GM12872 (cell line): ENCODE data around the gene KIF1A.

ENCODE experiments used
- CTCF ChIP-seq: IDR thresholded peaks from 3 replicates; pipeline ENCODE4 v1.5.1; 2011; ENCODE audit warnings: low read depth, mild to moderate bottlenecking, low read length, moderate library complexity; ENCODE audit not compliant: insufficient read depth

Gene KIF1A

GRCh38 chr2:240780023-240780700, 39.9 kb downstream of the KIF1A start:
- no peak for TF ChIP-seq CTCF

GRCh38 chr2:240778426-240778825, 41.6 kb downstream of the KIF1A start:
- no peak for TF ChIP-seq CTCF

- no peak for TF ChIP-seq CTCF
Measured at GRCh38 chr2:240777456-240778212, 42.4 kb downstream of the KIF1A start.

- no peak for TF ChIP-seq CTCF
Measured at GRCh38 chr2:240775905-240776304, 44.1 kb downstream of the KIF1A start.

- no peak for TF ChIP-seq CTCF
Measured at GRCh38 chr2:240774856-240775255, 45.2 kb downstream of the KIF1A start.

GRCh38 chr2:240769096-240769495, 50.9 kb downstream of the KIF1A start:
- no peak for TF ChIP-seq CTCF

GRCh38 chr2:240768216-240768615, 51.8 kb downstream of the KIF1A start:
- TF ChIP-seq CTCF = no peak
